ENCODE measurements around the gene MAGI2. TPM values are rescaled to one million over a fixed set of nuclear protein-coding genes. Genes with fewer than 3 reads are reported as not detected.

Gene MAGI2
- total and polyA plus RNA-seq, 2 donors from 2014 or later = 4.4 to 9.0 TPM

GRCh38 chr7:79341902-79342301 lies 111.6 kb downstream of the MAGI2 start:
- no peak for TF ChIP-seq CTCF (IDR thresholded peaks at IDR 0.05; ENCODE audit: borderline replicate concordance, extremely low read depth, insufficient read depth)
- no peak for FAIRE-seq
- Histone ChIP-seq H3K27me3 (ENCODE audit: control insufficient read depth, insufficient read depth, low read length) (no peaks in the 10 kb centered on the region), H3K9me3 (ENCODE audit: control insufficient read depth in 2 of 3, insufficient read depth in 1 of 3, low read length in 3 of 3) (no peaks in the 10 kb centered on the region), H3K4me3 (ENCODE audit: low read length in 3 of 3) (no peak overlapping the region), H3K9ac (ENCODE audit: low read length in 3 of 3) (no peak overlapping the region), H3K36me3 (ENCODE audit: control insufficient read depth in 2 of 3, insufficient read depth in 3 of 3, low read length in 3 of 3) (no peaks in the 10 kb centered on the region), H3K27ac (ENCODE audit: low read depth in 2 of 2, low read length in 2 of 2) (no peak overlapping the region), H3K4me1 (ENCODE audit: control insufficient read depth in 2 of 3, insufficient read depth in 2 of 3, low read depth in 1 of 3, low read length in 3 of 3) (no peaks in the 10 kb centered on the region)
- no peak for DNase-seq
- intact Hi-C loops (cut with DNase I) = no loop called here

GRCh38 chr7:79340212-79340611 lies 113.3 kb downstream of the MAGI2 start:
- H3K27me3 ChIP-seq (ENCODE audit: control insufficient read depth, insufficient read depth, low read length) = no peaks in the 10 kb centered on the region
- no peaks in the 10 kb centered on the region for H3K4me1 ChIP-seq (ENCODE audit: control insufficient read depth in 2 of 3, insufficient read depth in 2 of 3, low read depth in 1 of 3, low read length in 3 of 3)
- H3K9me3 ChIP-seq (ENCODE audit: control insufficient read depth in 2 of 3, insufficient read depth in 1 of 3, low read length in 3 of 3) = no peaks in the 10 kb centered on the region
- H3K4me3 ChIP-seq (ENCODE audit: low read length in 3 of 3) = no peak overlapping the region
- intact Hi-C loops (cut with DNase I) = no loop called here
- no peaks in the 10 kb centered on the region for H3K36me3 ChIP-seq (ENCODE audit: control insufficient read depth in 2 of 3, insufficient read depth in 3 of 3, low read length in 3 of 3)
- FAIRE-seq (no peak), DNase-seq (no peak)
- no peak for TF ChIP-seq CTCF (IDR thresholded peaks at IDR 0.05; ENCODE audit: borderline replicate concordance, extremely low read depth, insufficient read depth)
- H3K9ac ChIP-seq (ENCODE audit: low read length in 3 of 3) = no peak overlapping the region
- H3K27ac ChIP-seq (ENCODE audit: low read depth in 2 of 2, low read length in 2 of 2) = no peak overlapping the region

GRCh38 chr7:79339208-79339925 lies 114.1 kb downstream of the MAGI2 start:
- Histone ChIP-seq H3K4me1 (ENCODE audit: control insufficient read depth in 2 of 3, insufficient read depth in 2 of 3, low read depth in 1 of 3, low read length in 3 of 3) (no peaks in the 10 kb centered on the region), H3K36me3 (ENCODE audit: control insufficient read depth in 2 of 3, insufficient read depth in 3 of 3, low read length in 3 of 3) (no peaks in the 10 kb centered on the region), H3K4me3 (ENCODE audit: low read length in 3 of 3) (no peak overlapping the region), H3K27me3 (ENCODE audit: control insufficient read depth, insufficient read depth, low read length) (no peaks in the 10 kb centered on the region), H3K9ac (ENCODE audit: low read length in 3 of 3) (no peak overlapping the region), H3K9me3 (ENCODE audit: control insufficient read depth in 2 of 3, insufficient read depth in 1 of 3, low read length in 3 of 3) (no peaks in the 10 kb centered on the region), H3K27ac (ENCODE audit: low read depth in 2 of 2, low read length in 2 of 2) (no peak overlapping the region)
- FAIRE-seq (no peak), DNase-seq (no peak)
- no peak for TF ChIP-seq CTCF (IDR thresholded peaks at IDR 0.05; ENCODE audit: borderline replicate concordance, extremely low read depth, insufficient read depth)
- intact Hi-C loops (cut with DNase I) = no loop called here

- H3K27ac ChIP-seq (ENCODE audit: low read depth in 2 of 2, low read length in 2 of 2) = no peak overlapping the region
- DNase-seq (no peak), FAIRE-seq (no peak)
- no peaks in the 10 kb centered on the region for H3K9me3 ChIP-seq (ENCODE audit: control insufficient read depth in 2 of 3, insufficient read depth in 1 of 3, low read length in 3 of 3)
- intact Hi-C loops (cut with DNase I) = no loop called here
- no peaks in the 10 kb centered on the region for H3K36me3 ChIP-seq (ENCODE audit: control insufficient read depth in 2 of 3, insufficient read depth in 3 of 3, low read length in 3 of 3)
- TF ChIP-seq CTCF (IDR thresholded peaks at IDR 0.05; ENCODE audit: borderline replicate concordance, extremely low read depth, insufficient read depth) = no peak
- H3K9ac ChIP-seq (ENCODE audit: low read length in 3 of 3) = no peak overlapping the region
- no peaks in the 10 kb centered on the region for H3K4me1 ChIP-seq (ENCODE audit: control insufficient read depth in 2 of 3, insufficient read depth in 2 of 3, low read depth in 1 of 3, low read length in 3 of 3)
- peak overlapping the region in 1 of 3 donors; percentile 26 for H3K4me3 ChIP-seq (ENCODE audit: low read length in 3 of 3)
- no peaks in the 10 kb centered on the region for H3K27me3 ChIP-seq (ENCODE audit: control insufficient read depth, insufficient read depth, low read length)
These were observed 115.8 kb downstream of the MAGI2 start for GRCh38 chr7:79337717-79338116.
